GM12801 (cell line): ENCODE results near the gene CREB5.

Source experiments
- CTCF ChIP-seq: IDR thresholded peaks from one replicate; pipeline ENCODE4 v1.5.1; 2011; ENCODE audit warnings: control low read depth; ENCODE audit not compliant: insufficient read length; ENCODE audit errors: extremely low read depth

The CREB5 gene

DNA sequence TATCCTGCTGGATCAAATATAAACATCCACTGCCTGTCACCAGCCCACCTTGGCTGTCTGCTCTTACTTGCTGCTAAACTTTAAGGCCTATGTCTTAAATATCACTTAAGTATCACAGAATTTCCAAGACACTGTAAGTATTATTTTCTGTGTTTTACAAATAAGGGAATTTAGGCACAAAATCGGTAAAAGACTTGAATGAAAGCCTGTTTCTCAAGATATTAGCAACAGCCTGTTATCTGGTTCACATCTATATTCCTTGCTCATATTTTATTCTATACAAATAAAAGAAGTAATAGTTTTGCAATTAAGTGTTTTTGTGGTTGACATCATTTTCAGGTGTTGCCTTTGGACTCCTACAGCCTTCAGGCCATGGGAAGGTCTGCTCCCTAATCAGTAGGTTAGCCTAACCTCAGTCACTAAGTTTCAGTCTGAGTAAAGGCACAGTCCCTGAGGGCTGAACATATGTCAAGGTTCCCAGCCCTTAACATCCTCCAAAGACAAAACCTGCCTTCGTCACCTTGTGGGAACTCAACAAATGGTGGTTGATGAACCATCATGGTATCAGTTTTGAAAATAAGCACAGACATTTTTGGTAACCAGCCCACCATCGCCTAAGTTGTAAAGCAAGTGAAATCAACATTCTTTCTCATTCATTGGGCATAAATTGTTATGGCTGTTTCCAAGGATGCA lies 127.1 kb downstream of the CREB5 start:
- no peak for TF ChIP-seq CTCF

- TF ChIP-seq CTCF: no peak
Observed at GRCh38 chr7:28542410-28542809, 130.1 kb downstream of the CREB5 start.

DNA sequence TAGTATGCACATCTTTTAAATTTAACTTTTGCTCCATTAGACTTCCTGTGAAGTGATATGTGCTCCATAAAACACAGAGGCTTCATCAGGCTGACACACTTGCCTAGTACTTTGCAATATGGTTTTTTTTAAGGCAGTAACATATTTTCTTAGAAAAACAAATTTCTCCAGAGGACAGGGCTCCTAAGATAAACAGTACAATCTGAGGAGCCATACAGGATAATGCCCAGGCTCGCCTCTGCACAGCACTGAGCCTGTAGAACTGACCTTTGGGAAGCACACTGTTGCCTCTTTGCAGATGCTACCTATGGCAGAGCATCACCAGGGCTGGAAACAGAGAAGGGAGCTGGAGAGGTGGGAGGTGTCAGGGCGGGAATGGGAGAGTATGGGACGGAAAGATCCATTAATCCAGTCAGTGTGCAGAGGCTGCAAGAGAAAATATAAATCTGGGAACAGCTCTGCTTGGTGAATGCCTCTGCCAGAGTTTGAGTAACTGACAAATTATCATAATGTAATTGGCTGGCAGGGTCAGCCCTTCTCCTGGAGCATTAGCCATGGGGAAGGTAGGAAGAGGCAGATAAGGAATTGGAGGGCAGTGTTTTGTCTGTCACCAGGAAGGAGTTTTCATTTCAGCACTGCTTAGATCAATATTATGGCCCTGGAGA lies 132.3 kb downstream of the CREB5 start:
- TF ChIP-seq CTCF: no peak

GRCh38 chr7:28546067-28546466 lies 133.7 kb downstream of the CREB5 start:
- TF ChIP-seq CTCF: no peak

- TF ChIP-seq CTCF: no peak
Observed at GRCh38 chr7:28547115-28547514, 134.8 kb downstream of the CREB5 start.

GRCh38 chr7:28548416-28548815 lies 136.1 kb downstream of the CREB5 start:
- TF ChIP-seq CTCF: no peak

- no peak for TF ChIP-seq CTCF
Observed at GRCh38 chr7:28549998-28550397, 137.7 kb downstream of the CREB5 start.
